DMS 273 (cell line): ENCODE data around the gene CCDC198.

ENCODE experiments used
- DNase-seq: peaks from one replicate; lab custom pipeline; 2025; ENCODE audit not compliant: unreplicated experiment; lab: John Stamatoyannopoulos, UW

CCDC198 gene

DNA sequence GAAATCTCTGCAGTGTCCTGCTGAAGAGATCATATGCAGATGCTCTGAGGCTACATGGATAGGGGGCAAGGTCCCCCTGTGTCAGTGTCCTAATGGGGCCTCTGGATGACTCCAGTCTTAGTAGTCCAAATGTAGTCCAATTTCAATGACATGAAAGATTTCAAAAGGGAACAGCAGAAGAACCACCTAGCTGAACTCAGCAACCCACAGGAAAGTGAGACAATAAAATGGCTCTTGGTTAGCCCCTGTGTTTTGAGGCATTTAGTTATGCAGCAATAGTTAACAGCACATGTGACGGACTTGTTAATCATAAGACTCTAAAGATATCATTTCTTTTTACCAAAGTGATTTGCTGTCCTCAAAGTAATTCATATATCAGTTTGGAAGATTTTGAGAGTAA is 22.7 kb downstream of the CCDC198 start:
- no peak for DNase-seq

DNA sequence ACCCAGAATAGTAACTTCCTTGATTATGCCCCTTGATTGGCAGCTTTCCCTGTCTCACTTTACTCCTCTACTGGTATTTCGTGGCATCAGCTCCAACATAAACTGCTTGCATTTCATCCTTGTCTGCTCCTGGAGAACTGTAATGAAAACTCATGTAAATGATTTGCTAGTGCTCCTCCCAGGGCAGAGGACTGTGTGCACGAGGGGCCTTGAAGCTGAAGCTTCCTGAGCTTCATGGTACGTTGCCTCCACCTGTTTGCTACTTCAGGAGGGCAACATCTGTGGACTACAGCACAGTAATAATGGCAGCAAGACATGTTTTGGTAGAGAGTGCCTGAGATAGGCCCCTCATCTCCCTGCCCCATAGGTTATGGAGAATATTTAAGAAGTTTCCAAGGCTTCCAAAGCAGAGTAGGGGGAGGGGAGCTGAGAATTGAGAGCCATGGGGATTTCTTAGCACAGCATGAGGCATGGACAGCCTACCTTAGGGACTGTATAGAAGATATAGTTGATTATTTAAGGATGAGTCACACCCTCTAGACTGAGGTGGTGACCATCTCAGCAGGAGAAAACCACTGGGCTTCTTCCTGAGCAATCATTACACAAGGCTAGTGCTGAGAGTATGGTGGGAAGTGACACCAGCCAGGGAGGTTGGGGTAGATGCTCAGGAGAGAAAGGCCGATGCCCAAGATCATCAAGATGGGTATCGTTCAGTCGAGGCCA is 29.5 kb downstream of the CCDC198 start:
- no peak for DNase-seq

DNA sequence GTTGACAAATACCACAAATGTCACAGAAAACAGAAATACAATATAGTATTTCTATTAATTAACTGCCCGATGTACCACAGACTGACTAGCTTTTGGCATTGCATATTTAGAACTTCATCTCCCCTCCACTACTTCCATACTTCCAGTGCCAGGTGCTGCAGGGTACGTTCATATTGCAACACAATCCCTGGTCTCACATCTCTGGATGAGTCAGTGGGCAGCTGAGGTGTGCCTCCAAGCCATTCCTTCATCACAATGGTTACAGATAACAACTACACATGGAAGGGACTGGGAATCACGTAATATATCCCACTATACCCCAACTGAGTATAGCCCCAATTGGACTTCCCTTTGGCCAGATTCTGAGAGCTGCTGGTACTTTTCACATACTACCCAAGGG is 31.1 kb downstream of the CCDC198 start:
- no peak for DNase-seq

DNA sequence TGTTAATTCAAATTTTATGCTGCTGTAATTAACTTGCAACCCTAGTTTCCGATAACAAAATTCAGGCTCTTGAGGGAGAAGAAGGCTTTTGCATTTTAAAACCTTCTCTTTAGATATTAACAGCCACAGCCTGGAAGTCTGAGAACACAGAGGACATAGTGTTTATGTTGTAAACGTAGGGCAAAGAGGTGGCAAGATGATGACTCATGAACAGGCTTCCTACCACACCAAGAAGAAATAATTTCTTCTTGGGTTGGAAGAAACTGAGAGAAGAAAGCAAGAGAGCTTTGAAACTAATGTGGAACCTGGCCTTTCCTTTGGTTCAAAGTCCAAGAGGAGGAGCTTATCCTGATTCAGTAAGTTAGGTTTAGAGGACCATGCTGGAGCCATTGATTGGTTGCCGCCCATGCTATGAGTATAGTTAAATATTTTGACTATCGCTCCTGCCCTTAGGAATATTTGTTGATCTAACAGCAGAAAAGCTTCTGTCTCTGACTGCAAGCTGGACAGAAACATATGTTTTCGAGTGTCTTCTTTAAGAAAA is 31.8 kb downstream of the CCDC198 start:
- no peak for DNase-seq

DNA sequence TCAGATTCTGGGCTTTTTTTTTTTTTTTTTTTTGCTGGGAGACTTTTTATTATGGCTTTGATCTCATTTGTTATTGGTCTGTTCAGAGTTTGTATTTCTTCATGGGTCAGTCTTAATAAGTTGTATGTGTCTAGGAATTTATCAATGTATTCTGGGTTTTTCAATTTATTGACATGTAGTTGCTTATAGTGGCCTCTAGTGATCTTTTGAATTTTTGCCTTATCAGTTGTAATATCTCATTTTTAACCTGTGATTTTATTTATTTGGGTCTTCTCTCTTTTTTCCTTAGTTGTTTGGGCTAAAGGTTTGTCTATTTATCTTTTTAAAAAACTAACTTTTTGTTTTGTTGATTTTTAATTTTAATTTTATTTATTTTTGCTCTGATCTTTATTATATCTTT is 57.7 kb downstream of the CCDC198 start:
- DNase-seq, result no peak

DNA sequence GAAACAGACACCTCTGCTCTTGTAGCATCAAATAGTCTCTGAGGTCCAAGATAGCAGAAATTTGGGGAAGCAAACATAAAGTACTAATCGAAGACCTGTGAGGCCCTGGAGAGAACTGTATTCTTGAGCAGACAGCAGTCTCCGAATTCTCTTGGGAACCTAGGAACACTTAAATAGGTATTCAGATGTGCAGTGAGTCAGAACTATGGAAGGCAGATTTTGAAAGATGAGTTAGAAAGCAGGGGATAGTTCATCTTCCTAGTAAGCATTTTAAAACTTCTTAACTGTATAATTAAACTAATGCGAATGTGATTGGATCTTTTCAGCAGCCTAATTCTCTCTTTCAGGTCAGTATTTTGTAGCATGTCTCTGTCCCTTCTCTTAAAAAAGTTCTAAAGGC is 72.7 kb downstream of the CCDC198 start:
- no peak for DNase-seq

DNA sequence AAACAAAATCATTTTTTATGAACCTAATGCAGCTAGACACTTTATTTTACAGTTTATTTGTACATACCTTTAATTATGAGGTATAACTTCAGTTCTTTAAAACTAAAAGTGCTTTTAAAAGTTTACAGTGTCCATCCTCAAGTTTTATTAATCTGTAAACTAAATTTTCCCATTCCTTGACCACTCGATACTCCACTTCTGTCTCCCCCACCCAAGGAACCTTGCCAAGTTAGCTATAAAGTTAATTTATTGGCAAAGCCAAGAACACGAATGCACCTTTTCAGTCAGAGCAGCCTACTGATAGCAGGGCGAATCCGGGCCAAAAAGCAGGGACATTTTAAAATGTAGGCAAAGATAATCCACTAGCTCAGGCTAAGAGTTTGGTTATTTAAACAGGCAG is 73.6 kb downstream of the CCDC198 start:
- DNase-seq, result no peak
